ENCODE results near the gene KANSL1L. TPM values are rescaled to one million over a fixed set of nuclear protein-coding genes. Genes with fewer than 3 reads are reported as not detected.

The KANSL1L gene
- total and polyA plus RNA-seq, 10 of the 15 experiments (the other 5 are each of a cell fraction or from before 2014, with no cell fraction given) = 1.2 to 9.5 (median 3.7) TPM

GRCh38 chr2:210195101-210195852 is 24.1 kb upstream of the KANSL1L start (continued):
- TF ChIP-seq RAD21 (IDR thresholded peaks at IDR 0.05; ENCODE audit: insufficient read depth, low read depth, low read length) (peak; percentile 89), HDGF (IDR thresholded peaks at IDR 0.05) (no peak), FOXK2 (IDR thresholded peaks at IDR 0.05) (no peak), STAT1 (conservative IDR thresholded peaks at IDR 0.05) (no peak), MAX (IDR thresholded peaks at IDR 0.05; ENCODE audit: low read depth, low read length) (no peak), MTA2 (IDR thresholded peaks at IDR 0.05; ENCODE audit: low read depth) (no peak), PAX5 (IDR thresholded peaks at IDR 0.05; ENCODE audit: borderline replicate concordance, low read depth, low read length) (no peak), NFIC (IDR thresholded peaks at IDR 0.05; ENCODE audit: low read depth, low read length) (no peak), CUX1 (IDR thresholded peaks at IDR 0.05; ENCODE audit: insufficient replicate concordance, low read depth, low read length) (no peak), E2F8 (IDR thresholded peaks at IDR 0.05; ENCODE audit: low read depth, partially characterized antibody) (no peak), KLF5 (IDR thresholded peaks at IDR 0.05; ENCODE audit: partially characterized antibody) (no peak)
